Neural crest cell (in vitro differentiated cells): ENCODE data around the gene LRP3. TPM values are rescaled to one million over a fixed set of nuclear protein-coding genes. Genes with fewer than 3 reads are reported as not detected.
"Not testable (repeated sequence)": the region's sequence is repeated elsewhere in the genome, so short reads cannot be mapped to it uniquely, and the experiment has no call there.

Experiments used
- DNase-seq: peaks from one replicate; pipeline ENCODE4 v3.0.0; 2021; ENCODE audit warnings: low read depth, mixed read lengths, low spot score
- H3K27ac Mint-ChIP-seq: one replicate; pipeline ENCODE4 v1.8.0; 2021; ENCODE audit warnings: mild to moderate bottlenecking, mixed read lengths; ENCODE audit not compliant: unreplicated experiment
- H3K27me3 Mint-ChIP-seq: 2 replicates; pipeline ENCODE4 v1.8.0; 2021; ENCODE audit warnings: low read depth, mild to moderate bottlenecking, mixed read lengths
- H3K36me3 Mint-ChIP-seq: 2 replicates; pipeline ENCODE4 v1.8.0; 2021; ENCODE audit warnings: low read depth, mild to moderate bottlenecking, mixed read lengths
- H3K4me1 Mint-ChIP-seq: 2 replicates; pipeline ENCODE4 v1.8.0; 2021; ENCODE audit warnings: mixed read lengths
- H3K4me3 Mint-ChIP-seq: one replicate; pipeline ENCODE4 v1.8.0; 2021; ENCODE audit warnings: mild to moderate bottlenecking, mixed read lengths
- H3K9me3 Mint-ChIP-seq: 2 replicates; pipeline ENCODE4 v1.8.0; 2021; ENCODE audit warnings: mixed read lengths
- CTCF ChIP-seq: fragments of 200-600 bp; sonication (generic); conservative IDR thresholded peaks from 2 replicates; pipeline ENCODE4 v1.5.0; 2021; ENCODE audit warnings: antibody characterized with exemption, mild to moderate bottlenecking
- total RNA-seq: library from RNA; stranded (reverse); gene quantifications from 2 replicates; pipeline ENCODE4 v1.2.1, GENCODE V29; 2021

Gene LRP3
- total RNA-seq, 1 donor from 2014 or later = 85.6 TPM

GRCh38 chr19:33206261-33207039 is 12.3 kb downstream of the LRP3 start:
- no peak for DNase-seq
- H3K4me3 Mint-ChIP-seq = no peak overlapping the region
- peaks cover 5% of the 10 kb centered on the region for H3K36me3 Mint-ChIP-seq
- H3K27ac Mint-ChIP-seq = no peak overlapping the region
- H3K27me3 Mint-ChIP-seq = no peaks in the 10 kb centered on the region
- no peaks in the 10 kb centered on the region for H3K9me3 Mint-ChIP-seq
- H3K4me1 Mint-ChIP-seq = no peaks in the 10 kb centered on the region
- TF ChIP-seq CTCF = no peak

GRCh38 chr19:33207040-33207620 is 13.0 kb downstream of the LRP3 start:
- no peak overlapping the region for H3K4me3 Mint-ChIP-seq
- no peaks in the 10 kb centered on the region for H3K27me3 Mint-ChIP-seq

GRCh38 chr19:33207903-33208302 is 13.8 kb downstream of the LRP3 start:
- Mint-ChIP-seq H3K4me3 (no peak overlapping the region), H3K27ac (no peak overlapping the region), H3K36me3 (peaks cover 4% of the 10 kb centered on the region), H3K27me3 (no peaks in the 10 kb centered on the region), H3K4me1 (no peaks in the 10 kb centered on the region), H3K9me3 (no peaks in the 10 kb centered on the region)
- no peak for DNase-seq
- no peak for TF ChIP-seq CTCF

More at GRCh38 chr19:33207040-33207620, 13.0 kb downstream of the LRP3 start:
- no peaks in the 10 kb centered on the region for H3K9me3 Mint-ChIP-seq
- H3K36me3 Mint-ChIP-seq = peaks cover 5% of the 10 kb centered on the region
- no peak for DNase-seq
- H3K27ac Mint-ChIP-seq = no peak overlapping the region
- no peak for TF ChIP-seq CTCF
- H3K4me1 Mint-ChIP-seq = no peaks in the 10 kb centered on the region

GRCh38 chr19:33208371-33208895 is 14.3 kb downstream of the LRP3 start:
- H3K4me3 Mint-ChIP-seq = no peak overlapping the region
- no peak for TF ChIP-seq CTCF
- no peaks in the 10 kb centered on the region for H3K9me3 Mint-ChIP-seq
- no peaks in the 10 kb centered on the region for H3K4me1 Mint-ChIP-seq
- no peak for DNase-seq
- no peaks in the 10 kb centered on the region for H3K27me3 Mint-ChIP-seq
- H3K27ac Mint-ChIP-seq = no peak overlapping the region
- no peaks in the 10 kb centered on the region for H3K36me3 Mint-ChIP-seq

GRCh38 chr19:33208904-33209849 is 15.0 kb downstream of the LRP3 start:
- Mint-ChIP-seq H3K4me1 (no peaks in the 10 kb centered on the region), H3K27ac (no peak overlapping the region), H3K9me3 (no peaks in the 10 kb centered on the region), H3K4me3 (no peak overlapping the region), H3K27me3 (no peaks in the 10 kb centered on the region), H3K36me3 (no peaks in the 10 kb centered on the region)
- DNase-seq = no peak
- no peak for TF ChIP-seq CTCF

- H3K36me3 Mint-ChIP-seq, H3K27me3 Mint-ChIP-seq: not testable (repeated sequence)
Observed at GRCh38 chr19:33209850-33210230, 15.7 kb downstream of the LRP3 start.

More at GRCh38 chr19:33209850-33210230, 15.7 kb downstream of the LRP3 start:
- H3K4me1 Mint-ChIP-seq, H3K4me3 Mint-ChIP-seq, H3K9me3 Mint-ChIP-seq, DNase-seq, H3K27ac Mint-ChIP-seq: not testable (repeated sequence)
